ENCODE measurements around the gene ENDOU. TPM values are rescaled to one million over a fixed set of nuclear protein-coding genes. Genes with fewer than 3 reads are reported as not detected.

The ENDOU gene
- total RNA-seq, 2 experiments from 2014 or later, result 0.08 TPM; not detected in 1

- no peak for DNase-seq
- Mint-ChIP-seq H3K36me3 (no peaks in the 10 kb centered on the region), H3K4me3 (no peak overlapping the region), H3K4me1 (peaks cover 11% of the 10 kb centered on the region), H3K27me3 (no peaks in the 10 kb centered on the region), H3K27ac (no peak overlapping the region), H3K9me3 (no peaks in the 10 kb centered on the region)
Measured at GRCh38 chr12:47740606-47741339, 15.5 kb upstream of the ENDOU start.

GRCh38 chr12:47739979-47740378 is 14.7 kb upstream of the ENDOU start:
- Mint-ChIP-seq H3K9me3 (no peaks in the 10 kb centered on the region), H3K4me3 (no peak overlapping the region), H3K36me3 (no peaks in the 10 kb centered on the region), H3K27ac (no peak overlapping the region), H3K4me1 (peaks cover 11% of the 10 kb centered on the region), H3K27me3 (no peaks in the 10 kb centered on the region)
- no peak for DNase-seq

GRCh38 chr12:47739297-47739696 is 14.0 kb upstream of the ENDOU start:
- Mint-ChIP-seq H3K36me3 (no peaks in the 10 kb centered on the region), H3K9me3 (no peaks in the 10 kb centered on the region), H3K4me1 (peaks cover 11% of the 10 kb centered on the region), H3K27ac (no peak overlapping the region), H3K4me3 (no peak overlapping the region), H3K27me3 (no peaks in the 10 kb centered on the region)
- DNase-seq, result no peak

GRCh38 chr12:47737936-47738594 is 12.8 kb upstream of the ENDOU start:
- Mint-ChIP-seq H3K9me3 (no peaks in the 10 kb centered on the region), H3K36me3 (no peaks in the 10 kb centered on the region), H3K27me3 (no peaks in the 10 kb centered on the region), H3K4me1 (peaks cover 11% of the 10 kb centered on the region), H3K27ac (no peak overlapping the region), H3K4me3 (no peak overlapping the region)
- no peak for DNase-seq

GRCh38 chr12:47736877-47737676 is 11.8 kb upstream of the ENDOU start:
- H3K27ac Mint-ChIP-seq, result no peak overlapping the region
- H3K4me1 Mint-ChIP-seq, result peaks cover 8% of the 10 kb centered on the region
- H3K36me3 Mint-ChIP-seq, result no peaks in the 10 kb centered on the region
- H3K4me3 Mint-ChIP-seq, result no peak overlapping the region
- H3K27me3 Mint-ChIP-seq, result no peaks in the 10 kb centered on the region
- no peaks in the 10 kb centered on the region for H3K9me3 Mint-ChIP-seq
- DNase-seq, result no peak

GRCh38 chr12:47736216-47736615 is 10.9 kb upstream of the ENDOU start:
- Mint-ChIP-seq H3K4me3 (no peak overlapping the region), H3K4me1 (peaks cover 3% of the 10 kb centered on the region), H3K27me3 (no peaks in the 10 kb centered on the region), H3K27ac (no peak overlapping the region), H3K9me3 (no peaks in the 10 kb centered on the region), H3K36me3 (no peaks in the 10 kb centered on the region)
- no peak for DNase-seq

- no peaks in the 10 kb centered on the region for H3K27me3 Mint-ChIP-seq
- DNase-seq, result no peak
- no peaks in the 10 kb centered on the region for H3K9me3 Mint-ChIP-seq
- H3K4me3 Mint-ChIP-seq, result no peak overlapping the region
- H3K4me1 Mint-ChIP-seq, result peaks cover 2% of the 10 kb centered on the region
- H3K27ac Mint-ChIP-seq, result no peak overlapping the region
- no peaks in the 10 kb centered on the region for H3K36me3 Mint-ChIP-seq
Measured at GRCh38 chr12:47735649-47736048, 10.4 kb upstream of the ENDOU start.

- H3K9me3 Mint-ChIP-seq, result no peaks in the 10 kb centered on the region
- no peak overlapping the region for H3K27ac Mint-ChIP-seq
- no peak for DNase-seq
- H3K27me3 Mint-ChIP-seq, result no peaks in the 10 kb centered on the region
- no peak overlapping the region for H3K4me3 Mint-ChIP-seq
- H3K36me3 Mint-ChIP-seq, result no peaks in the 10 kb centered on the region
- H3K4me1 Mint-ChIP-seq, result peaks cover 2% of the 10 kb centered on the region
Measured at GRCh38 chr12:47734725-47735480, 9.6 kb upstream of the ENDOU start.

- no peaks in the 10 kb centered on the region for H3K9me3 Mint-ChIP-seq
- H3K27ac Mint-ChIP-seq, result no peak overlapping the region
- no peak overlapping the region for H3K4me3 Mint-ChIP-seq
- no peaks in the 10 kb centered on the region for H3K36me3 Mint-ChIP-seq
- H3K27me3 Mint-ChIP-seq, result no peaks in the 10 kb centered on the region
- no peaks in the 10 kb centered on the region for H3K4me1 Mint-ChIP-seq
- no peak for DNase-seq
Measured at GRCh38 chr12:47733142-47733541, 7.9 kb upstream of the ENDOU start.

- H3K4me3 Mint-ChIP-seq, result no peak overlapping the region
- H3K9me3 Mint-ChIP-seq, result no peaks in the 10 kb centered on the region
- DNase-seq, result no peak
- no peaks in the 10 kb centered on the region for H3K27me3 Mint-ChIP-seq
- H3K36me3 Mint-ChIP-seq, result no peaks in the 10 kb centered on the region
- no peaks in the 10 kb centered on the region for H3K4me1 Mint-ChIP-seq
- no peak overlapping the region for H3K27ac Mint-ChIP-seq
Measured at GRCh38 chr12:47732504-47732903, 7.2 kb upstream of the ENDOU start.

- Mint-ChIP-seq H3K4me1 (no peaks in the 10 kb centered on the region), H3K36me3 (no peaks in the 10 kb centered on the region), H3K27ac (no peak overlapping the region), H3K9me3 (no peaks in the 10 kb centered on the region), H3K4me3 (no peak overlapping the region), H3K27me3 (no peaks in the 10 kb centered on the region)
- DNase-seq, result no peak
Measured at GRCh38 chr12:47731723-47732122, 6.4 kb upstream of the ENDOU start.

GRCh38 chr12:47730341-47730744 is 5.1 kb upstream of the ENDOU start:
- no peak overlapping the region for H3K4me3 Mint-ChIP-seq
- H3K4me1 Mint-ChIP-seq, result peaks cover 3% of the 10 kb centered on the region
- no peak for DNase-seq
- no peaks in the 10 kb centered on the region for H3K9me3 Mint-ChIP-seq
- H3K27me3 Mint-ChIP-seq, result no peaks in the 10 kb centered on the region
- no peak overlapping the region for H3K27ac Mint-ChIP-seq
- no peaks in the 10 kb centered on the region for H3K36me3 Mint-ChIP-seq

GRCh38 chr12:47729233-47729632 is 3.9 kb upstream of the ENDOU start:
- H3K27ac Mint-ChIP-seq, result no peak overlapping the region
- DNase-seq, result no peak
- H3K9me3 Mint-ChIP-seq, result no peaks in the 10 kb centered on the region
- H3K4me1 Mint-ChIP-seq, result peaks cover 3% of the 10 kb centered on the region
- H3K36me3 Mint-ChIP-seq, result peaks cover 2% of the 10 kb centered on the region
- H3K4me3 Mint-ChIP-seq, result no peak overlapping the region
- H3K27me3 Mint-ChIP-seq, result no peaks in the 10 kb centered on the region

- peaks cover 8% of the 10 kb centered on the region for H3K36me3 Mint-ChIP-seq
- H3K4me3 Mint-ChIP-seq, result no peak overlapping the region
- H3K4me1 Mint-ChIP-seq, result peaks cover 18% of the 10 kb centered on the region
- no peak for DNase-seq
- no peak overlapping the region for H3K27ac Mint-ChIP-seq
- H3K9me3 Mint-ChIP-seq, result no peaks in the 10 kb centered on the region
- peaks cover 8% of the 10 kb centered on the region for H3K27me3 Mint-ChIP-seq
Measured at GRCh38 chr12:47725893-47726292, 603 bp upstream of the ENDOU start.
